Adrenal gland (tissue), 12 donors: ENCODE measurements around the gene ITPR1. TPM values are rescaled to one million over a fixed set of nuclear protein-coding genes. Genes with fewer than 3 reads are reported as not detected.

Experiments
- DNase-seq, 7 donors: peaks; one replicate each; pipeline ENCODE4 v3.0.0-alpha.2; 2019 to 2020
- H3K27ac ChIP-seq, 5 donors: fragments of 200-600 bp; sonication (generic) in 4 of 5; 1 replicate in 3 of 5; 2 replicates in 2 of 5; pipeline versions ENCODE4 v1.5.1 to v1.8.0; 2016 to 2020; ENCODE audit warnings: mild to moderate bottlenecking in 1 of 5
- H3K27me3 ChIP-seq: fragments of 200-600 bp; 2 replicates; pipeline ENCODE4 v1.8.0; 2021
- H3K36me3 ChIP-seq, 2 donors: fragments of 200-600 bp; replicated peaks in 1 of 2; 1 replicate in 1 of 2; 2 replicates in 1 of 2; pipeline versions ENCODE4 v1.5.1 to v1.8.0; 2018 to 2022
- H3K4me1 ChIP-seq, 2 donors: fragments of 200-600 bp; replicated peaks in 1 of 2; 1 replicate in 1 of 2; 2 replicates in 1 of 2; pipeline versions ENCODE4 v1.5.1 to v1.8.0; 2018 to 2021
- H3K4me3 ChIP-seq, 4 donors: fragments of 200-600 bp; sonication (generic) in 3 of 4; one replicate each; pipeline ENCODE4 v1.5.1; 2016 to 2018
- H3K9me3 ChIP-seq, 3 donors: fragments of 200-600 bp; sonication (generic) in 1 of 3; replicated peaks in 1 of 3; 1 replicate in 2 of 3; 2 replicates in 1 of 3; pipeline versions ENCODE4 v1.5.1 to v1.8.0; 2016 to 2021
- POLR2A ChIP-seq, 2 donors: fragments of 450-650 bp; IDR thresholded peaks; one replicate each; pipeline ENCODE4 v1.6.1; 2017; ENCODE audit warnings: antibody characterized with exemption in 2 of 2, mild to moderate bottlenecking in 2 of 2, moderate library complexity in 1 of 2
- WGBS, 4 donors: extraction: QIAGEN DNeasy Blood & Tissue Kit in 2 of 4; methylation state at CpG; one replicate each; pipeline versions ENCODE4 v1.1.5 to v1.1.7; 2013 to 2017; 5-methylcytosine and 5-hydroxymethylcytosine counted together
- intact Hi-C, 2 donors: fragments of 100-400 bp; cut with DNase I; formaldehyde crosslinking; loops; one replicate each; pipeline versions ENCODE4 v1.14.1 to v1.15.0; 2022 to 2023
- polyA plus RNA-seq, 3 donors: library from polyadenylated mRNA; stranded (reverse); fragments of 200-250 nt in 2 of 3; fragments of 350-450 nt in 1 of 3; fragmentation: Illumina TruSeq in 1 of 3; extraction: RNeasy Lipid Tissue Mini Kit (QIAGEN cat#74804) in 1 of 3; gene quantifications; one replicate each; pipeline ENCODE4 v1.2.3, GENCODE V29; 2013 to 2014
- total RNA-seq, 9 donors: library from RNA; depleted of rRNA in 4 of 9; stranded (reverse); fragments of >200 nt in 4 of 9; fragments of 120-200 nt in 1 of 9; fragmentation: NEBNext Ultra II Directional in 1 of 9; extraction: Animal tissue kit (Norgen Biotek cat#: 25700) in 1 of 9; gene quantifications; one replicate each; pipeline versions ENCODE4 v1.1.0 to v1.2.4, GENCODE V29; 2013 to 2023
- TF ChIP-seq, protein P1 (sequence below), 6 experiments: fragments of 450-650 bp in 4 of 6; fragments of 200-600 bp in 2 of 6; sonication (generic) in 1 of 6; IDR thresholded peaks; 1 replicate in 5 of 6; 2 replicates in 1 of 6; pipeline versions ENCODE4 v1.5.1 to v1.8.0; 2016 to 2021; ENCODE audit warnings: antibody characterized with exemption in 6 of 6, mild to moderate bottlenecking in 2 of 6, moderate library complexity in 1 of 6
- donor health status: healthy with polysubstance abuse.
- donor health status: Bipolar disorder and iron deficiency.
- donor health status: DM: yes; HTN: yes; CAD: no.
- donor health status: DM: no; HTN: no; CAD: no.
- donor health status: DM: no; HTN: no; CAD: no.
- donor health status: DM: yes; HTN: yes; CAD: no.

ITPR1 gene
- total and polyA plus RNA-seq, 12 donors = 21.6 to 198 (median 76.6) TPM

DNA sequence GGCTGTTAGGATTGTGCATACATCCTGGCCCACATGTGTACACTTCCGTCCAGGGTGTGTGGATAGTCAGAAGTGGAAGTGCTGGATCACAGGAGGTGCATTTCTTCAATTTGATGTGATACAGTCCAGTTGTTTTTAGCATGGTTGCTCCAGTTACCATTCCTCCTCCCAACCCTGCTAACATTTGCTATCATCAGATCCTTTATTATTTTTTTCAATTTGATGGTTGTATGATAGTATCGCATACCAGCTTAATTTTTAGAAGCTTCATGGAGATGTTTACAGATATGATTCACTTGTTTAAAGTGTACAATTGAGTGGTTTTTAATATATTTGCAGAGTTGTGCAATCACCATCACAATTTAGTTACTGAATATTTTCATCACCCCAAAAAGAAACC lies 202.7 kb downstream of the ITPR1 start:
- no peaks in the 10 kb centered on the region for H3K4me1 ChIP-seq
- WGBS, 4 donors = 91 to 97% (median 94%) methylated on average over 2 of the region's 2 CpGs
- no peak for TF ChIP-seq POLR2A (IDR thresholded peaks at IDR 0.05)
- TF ChIP-seq, protein P1, sequence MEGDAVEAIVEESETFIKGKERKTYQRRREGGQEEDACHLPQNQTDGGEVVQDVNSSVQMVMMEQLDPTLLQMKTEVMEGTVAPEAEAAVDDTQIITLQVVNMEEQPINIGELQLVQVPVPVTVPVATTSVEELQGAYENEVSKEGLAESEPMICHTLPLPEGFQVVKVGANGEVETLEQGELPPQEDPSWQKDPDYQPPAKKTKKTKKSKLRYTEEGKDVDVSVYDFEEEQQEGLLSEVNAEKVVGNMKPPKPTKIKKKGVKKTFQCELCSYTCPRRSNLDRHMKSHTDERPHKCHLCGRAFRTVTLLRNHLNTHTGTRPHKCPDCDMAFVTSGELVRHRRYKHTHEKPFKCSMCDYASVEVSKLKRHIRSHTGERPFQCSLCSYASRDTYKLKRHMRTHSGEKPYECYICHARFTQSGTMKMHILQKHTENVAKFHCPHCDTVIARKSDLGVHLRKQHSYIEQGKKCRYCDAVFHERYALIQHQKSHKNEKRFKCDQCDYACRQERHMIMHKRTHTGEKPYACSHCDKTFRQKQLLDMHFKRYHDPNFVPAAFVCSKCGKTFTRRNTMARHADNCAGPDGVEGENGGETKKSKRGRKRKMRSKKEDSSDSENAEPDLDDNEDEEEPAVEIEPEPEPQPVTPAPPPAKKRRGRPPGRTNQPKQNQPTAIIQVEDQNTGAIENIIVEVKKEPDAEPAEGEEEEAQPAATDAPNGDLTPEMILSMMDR (IDR thresholded peaks at IDR 0.05) = no peak
- no peaks in the 10 kb centered on the region for H3K9me3 ChIP-seq
- H3K27me3 ChIP-seq = no peaks in the 10 kb centered on the region
- DNase-seq = no peak
- no peak overlapping the region for H3K27ac ChIP-seq
- H3K4me3 ChIP-seq = no peak overlapping the region
- peaks cover 0 to 30% of the 10 kb centered on the region in 2 donors for H3K36me3 ChIP-seq
- intact Hi-C loops = no loop called here

- intact Hi-C loops = no loop called here
- no peak for TF ChIP-seq POLR2A (IDR thresholded peaks at IDR 0.05)
- TF ChIP-seq, protein P1 (IDR thresholded peaks at IDR 0.05) = no peak
- Histone ChIP-seq H3K4me3 (no peak overlapping the region), H3K27ac (no peak overlapping the region), H3K36me3 (peaks cover 0 to 35% of the 10 kb centered on the region in 2 donors), H3K4me1 (no peaks in the 10 kb centered on the region), H3K27me3 (no peaks in the 10 kb centered on the region), H3K9me3 (no peaks in the 10 kb centered on the region)
- no peak for DNase-seq
- 67 to 95% (median 80%) methylated on average over 4 of the region's 4 CpGs for WGBS, 4 donors
These were observed 203.1 kb downstream of the ITPR1 start for GRCh38 chr3:4696266-4696665.

DNA sequence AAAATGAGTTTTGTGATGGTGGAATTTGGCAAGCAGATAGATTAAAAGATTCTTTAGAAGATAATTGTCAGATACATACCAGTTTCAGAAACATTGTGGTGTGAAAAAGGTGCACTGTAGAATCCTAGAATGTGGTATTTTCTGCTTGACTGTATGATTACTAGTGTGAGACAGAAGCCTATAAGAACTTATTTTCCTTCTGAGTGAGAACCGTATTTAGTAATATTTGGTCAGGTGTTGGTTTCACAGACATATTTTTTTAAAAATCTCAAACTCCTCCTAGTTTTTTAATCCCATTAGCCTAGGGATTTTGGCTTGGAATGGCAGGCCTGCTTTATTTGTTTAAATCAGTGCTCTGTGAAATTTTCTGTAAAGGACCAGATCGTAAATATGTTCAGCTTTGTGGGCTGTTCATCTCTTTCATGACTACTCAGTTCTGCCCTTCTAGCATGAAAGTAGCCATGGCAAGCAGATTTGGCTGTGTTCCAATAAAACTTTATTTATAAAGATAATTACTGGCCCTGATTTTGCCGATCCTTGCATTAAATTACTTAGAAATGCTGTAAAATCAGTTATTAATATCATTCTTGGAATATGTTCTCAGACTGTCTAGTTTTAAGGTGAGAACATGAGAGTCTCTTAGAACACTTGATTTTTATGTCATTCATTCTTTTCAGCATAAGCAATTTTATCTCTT lies 205.1 kb downstream of the ITPR1 start:
- Histone ChIP-seq H3K36me3 (peaks cover 0 to 27% of the 10 kb centered on the region in 2 donors), H3K27ac (no peak overlapping the region), H3K4me3 (no peak overlapping the region), H3K9me3 (no peaks in the 10 kb centered on the region), H3K27me3 (no peaks in the 10 kb centered on the region), H3K4me1 (peaks cover 0 to 11% of the 10 kb centered on the region in 2 donors)
- intact Hi-C loops = no loop called here
- DNase-seq = no peak
- no peak for TF ChIP-seq POLR2A (IDR thresholded peaks at IDR 0.05)
- TF ChIP-seq, protein P1 (IDR thresholded peaks at IDR 0.05) = no peak
- 96 to 99% (median 97%) methylated on average over 3 of the region's 3 CpGs for whole genome bisulfite sequencing, 4 donors

GRCh38 chr3:4703054-4703480 lies 209.9 kb downstream of the ITPR1 start:
- Histone ChIP-seq H3K9me3 (no peaks in the 10 kb centered on the region), H3K27ac (peak overlapping the region in 3 of 5 donors; percentile 2 to 56 (median 46)), H3K4me3 (no peak overlapping the region), H3K27me3 (no peaks in the 10 kb centered on the region), H3K36me3 (peaks cover 0 to 19% of the 10 kb centered on the region in 2 donors), H3K4me1 (peaks cover 0 to 14% of the 10 kb centered on the region in 2 donors)
- 39 to 49% (median 46%) methylated on average over 3 of the region's 3 CpGs for WGBS, 4 donors
- TF ChIP-seq, protein P1 (IDR thresholded peaks at IDR 0.05) = no peak
- no peak for TF ChIP-seq POLR2A (IDR thresholded peaks at IDR 0.05)
- intact Hi-C loops = no loop called here
- peak in 6 of 7 donors; percentile 50 to 78 (median 63) for DNase-seq
